MM.1S (cell line): ENCODE results near the gene ATP11C.
A peak's percentile ranks its signal among the peaks of the same experiment; 100 is the strongest.

Source experiments
- DNase-seq: peaks from one replicate; pipeline ENCODE4 v3.0.0-alpha.2; 2015
- H2AFZ ChIP-seq: fragments of 300-600 bp; sonication (generic); 2 replicates; pipeline ENCODE4 v1.6.0; 2016; ENCODE audit warnings: antibody characterized with exemption, low read length
- H3F3A ChIP-seq: fragments of 300-600 bp; sonication (generic); 2 replicates; pipeline ENCODE4 v1.6.1; 2016; ENCODE audit warnings: mild to moderate bottlenecking, antibody characterized with exemption, low read length, moderate library complexity, mixed read lengths; ENCODE audit not compliant: insufficient read depth
- H3K27ac ChIP-seq: fragments of 300-600 bp; sonication (generic); 2 replicates; pipeline ENCODE4 v1.5.1; 2016; ENCODE audit warnings: mild to moderate bottlenecking, low read length
- H3K27me3 ChIP-seq: fragments of 300-600 bp; sonication (generic); replicated peaks from 2 replicates; pipeline ENCODE4 v1.6.0; 2016; ENCODE audit warnings: low read length; ENCODE audit not compliant: insufficient read depth
- H3K36me3 ChIP-seq: fragments of 300-600 bp; sonication (generic); replicated peaks from 2 replicates; pipeline ENCODE4 v1.6.1; 2016; ENCODE audit warnings: mild to moderate bottlenecking, low read length, mixed read lengths; ENCODE audit not compliant: insufficient read depth
- H3K4me1 ChIP-seq: fragments of 300-600 bp; sonication (generic); 2 replicates; pipeline ENCODE4 v1.6.1; 2016; ENCODE audit warnings: low read length, mixed read lengths
- H3K4me2 ChIP-seq: fragments of 300-600 bp; sonication (generic); 2 replicates; pipeline ENCODE4 v1.6.0; 2016; ENCODE audit warnings: low read depth, low read length
- H3K4me3 ChIP-seq: fragments of 300-600 bp; sonication (generic); 2 replicates; pipeline ENCODE4 v1.5.1; 2016; ENCODE audit warnings: low read length, mixed read lengths
- H3K79me2 ChIP-seq: fragments of 300-600 bp; sonication (generic); 2 replicates; pipeline ENCODE4 v1.6.1; 2016; ENCODE audit warnings: mixed run types, low read length, mixed read lengths
- H3K9ac ChIP-seq: fragments of 300-600 bp; sonication (generic); 2 replicates; pipeline ENCODE4 v1.6.1; 2016; ENCODE audit warnings: low read length, mixed read lengths
- H3K9me2 ChIP-seq: fragments of 300-600 bp; sonication (generic); replicated peaks from 2 replicates; pipeline ENCODE4 v1.6.1; 2016; ENCODE audit warnings: mild to moderate bottlenecking, low read length, mixed read lengths; ENCODE audit not compliant: insufficient read depth
- H3K9me3 ChIP-seq: fragments of 300-600 bp; sonication (generic); replicated peaks from 2 replicates; pipeline ENCODE4 v1.6.1; 2016; ENCODE audit warnings: mild to moderate bottlenecking, low read length, mixed read lengths; ENCODE audit not compliant: insufficient read depth
- H4K20me1 ChIP-seq: fragments of 300-600 bp; sonication (generic); 2 replicates; pipeline ENCODE4 v1.6.1; 2016; ENCODE audit warnings: mild to moderate bottlenecking, low read length, moderate library complexity, mixed read lengths; ENCODE audit not compliant: insufficient read depth
- EZH2 ChIP-seq: fragments of 300-600 bp; sonication (generic); optimal IDR thresholded peaks from 2 replicates; pipeline ENCODE3; 2017; ENCODE audit warnings: low read depth, mild to moderate bottlenecking, antibody characterized with exemption, low read length, mixed read lengths
- EZH2phosphoT487 ChIP-seq: fragments of 300-600 bp; sonication (generic); IDR thresholded peaks from 2 replicates; pipeline ENCODE4 v1.6.1; 2018; ENCODE audit warnings: antibody characterized with exemption, low read length
- TF ChIP-seq, protein P1 (sequence below): fragments of 300-600 bp; sonication (generic); IDR thresholded peaks from 2 replicates; pipeline ENCODE4 v1.5.1; 2016; ENCODE audit warnings: antibody characterized with exemption, low read length, mixed read lengths

ATP11C gene

GRCh38 chrX:139736151-139736550 is 196.7 kb downstream of the ATP11C start:
- Histone ChIP-seq H3K27ac (no peak overlapping the region), H3K4me1 (peaks cover 25% of the 10 kb centered on the region), H2AFZ (no peak overlapping the region), H3K9me3 (no peaks in the 10 kb centered on the region), H3K79me2 (no peaks in the 10 kb centered on the region), H3K36me3 (no peaks in the 10 kb centered on the region), H3K4me3 (no peak overlapping the region), H3K27me3 (no peaks in the 10 kb centered on the region), H3K4me2 (no peak overlapping the region), H4K20me1 (no peaks in the 10 kb centered on the region), H3K9me2 (no peaks in the 10 kb centered on the region), H3F3A (peaks cover 4% of the 10 kb centered on the region), H3K9ac (no peak overlapping the region)
- no peak for DNase-seq
- TF ChIP-seq, protein P1, sequence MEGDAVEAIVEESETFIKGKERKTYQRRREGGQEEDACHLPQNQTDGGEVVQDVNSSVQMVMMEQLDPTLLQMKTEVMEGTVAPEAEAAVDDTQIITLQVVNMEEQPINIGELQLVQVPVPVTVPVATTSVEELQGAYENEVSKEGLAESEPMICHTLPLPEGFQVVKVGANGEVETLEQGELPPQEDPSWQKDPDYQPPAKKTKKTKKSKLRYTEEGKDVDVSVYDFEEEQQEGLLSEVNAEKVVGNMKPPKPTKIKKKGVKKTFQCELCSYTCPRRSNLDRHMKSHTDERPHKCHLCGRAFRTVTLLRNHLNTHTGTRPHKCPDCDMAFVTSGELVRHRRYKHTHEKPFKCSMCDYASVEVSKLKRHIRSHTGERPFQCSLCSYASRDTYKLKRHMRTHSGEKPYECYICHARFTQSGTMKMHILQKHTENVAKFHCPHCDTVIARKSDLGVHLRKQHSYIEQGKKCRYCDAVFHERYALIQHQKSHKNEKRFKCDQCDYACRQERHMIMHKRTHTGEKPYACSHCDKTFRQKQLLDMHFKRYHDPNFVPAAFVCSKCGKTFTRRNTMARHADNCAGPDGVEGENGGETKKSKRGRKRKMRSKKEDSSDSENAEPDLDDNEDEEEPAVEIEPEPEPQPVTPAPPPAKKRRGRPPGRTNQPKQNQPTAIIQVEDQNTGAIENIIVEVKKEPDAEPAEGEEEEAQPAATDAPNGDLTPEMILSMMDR = no peak
- TF ChIP-seq EZH2 = no peak
- TF ChIP-seq EZH2phosphoT487 = no peak

DNA sequence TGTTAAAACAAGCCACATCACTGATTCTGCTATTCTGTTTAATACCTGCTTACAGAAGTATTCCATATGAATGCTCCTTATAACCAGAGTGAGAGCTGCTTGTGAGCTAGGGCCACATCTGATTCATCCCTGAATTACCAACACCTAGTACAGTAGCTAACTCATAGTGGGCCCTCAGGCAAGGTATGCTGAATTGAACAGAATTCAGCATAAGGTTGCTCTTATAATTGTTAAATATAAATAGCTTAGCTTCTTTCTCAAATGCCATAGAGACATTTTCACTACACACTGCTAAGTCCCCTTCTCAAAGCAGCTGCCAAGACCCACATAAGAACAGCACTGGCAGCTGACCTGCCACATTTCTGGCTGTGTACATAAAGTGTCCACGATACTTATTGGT is 197.9 kb downstream of the ATP11C start:
- no peak overlapping the region for H3K4me3 ChIP-seq

DNA sequence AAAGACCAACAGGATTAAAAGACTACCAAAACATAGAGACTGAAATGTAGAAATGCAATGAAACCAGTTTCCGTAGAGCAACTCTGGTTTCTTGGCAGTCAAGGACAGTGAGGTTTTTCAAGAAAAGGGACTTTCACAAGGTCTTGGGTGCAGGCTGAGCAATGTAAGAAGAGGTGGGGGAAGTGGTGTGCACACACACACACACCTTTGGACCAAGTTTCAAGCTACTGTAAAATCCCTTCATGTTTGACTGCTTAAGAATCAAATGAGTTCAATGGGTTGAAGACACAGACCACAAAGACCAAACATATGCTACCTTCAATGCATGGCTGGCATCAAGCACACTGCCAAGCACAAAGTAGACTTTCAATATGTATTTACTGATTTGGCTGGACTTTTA is 207.1 kb downstream of the ATP11C start:
- Histone ChIP-seq H3K9ac (no peak overlapping the region), H2AFZ (no peak overlapping the region), H3K27me3 (no peaks in the 10 kb centered on the region), H3K9me3 (no peaks in the 10 kb centered on the region), H3K4me2 (no peak overlapping the region), H3K27ac (peak overlapping the region; percentile 28; the same call in 1 of the 2 replicates), H4K20me1 (no peaks in the 10 kb centered on the region), H3K4me1 (0 out of 2 replicates have a peak, but pooled peaks cover 4% of the 10 kb centered on the region), H3K79me2 (no peaks in the 10 kb centered on the region), H3K4me3 (no peak overlapping the region), H3F3A (no peaks in the 10 kb centered on the region), H3K9me2 (no peaks in the 10 kb centered on the region), H3K36me3 (no peaks in the 10 kb centered on the region)
- DNase-seq = peak; percentile 56
- TF ChIP-seq EZH2phosphoT487 (no peak), EZH2 (no peak)
- TF ChIP-seq, protein P1 = no peak

More for the DNA sequence above, 197.9 kb downstream of the ATP11C start:
- Histone ChIP-seq H3K27me3 (no peaks in the 10 kb centered on the region), H4K20me1 (no peaks in the 10 kb centered on the region), H2AFZ (no peak overlapping the region), H3K9me3 (no peaks in the 10 kb centered on the region), H3K4me1 (peaks cover 19% of the 10 kb centered on the region), H3K36me3 (no peaks in the 10 kb centered on the region), H3F3A (peaks cover 4% of the 10 kb centered on the region), H3K27ac (no peak overlapping the region), H3K79me2 (no peaks in the 10 kb centered on the region), H3K4me2 (no peak overlapping the region), H3K9ac (no peak overlapping the region), H3K9me2 (no peaks in the 10 kb centered on the region)
- no peak for DNase-seq
- TF ChIP-seq, protein P1 = no peak
- TF ChIP-seq EZH2phosphoT487 = no peak
- TF ChIP-seq EZH2 = no peak
